HEK293T (cell line): ENCODE results near the gene VANGL2.

Experiments used
- BHLHE40 ChIP-seq: fragments of 450-650 bp; IDR thresholded peaks from 2 replicates; pipeline ENCODE4 v1.6.1; 2016; ENCODE audit warnings: mild to moderate bottlenecking, moderate library complexity, borderline replicate concordance
- FOXM1 ChIP-seq: fragments of 450-650 bp; IDR thresholded peaks from 2 replicates; pipeline ENCODE4 v1.6.1; 2017; ENCODE audit warnings: mild to moderate bottlenecking, borderline replicate concordance
- HDGF ChIP-seq: fragments of 450-650 bp; IDR thresholded peaks from 2 replicates; pipeline ENCODE4 v1.6.1; 2017; ENCODE audit warnings: antibody characterized with exemption, borderline replicate concordance
- L3MBTL2 ChIP-seq: fragments of 450-650 bp; conservative IDR thresholded peaks from 2 replicates; pipeline ENCODE4 v1.6.1; 2016; ENCODE audit warnings: mild to moderate bottlenecking
- NFRKB ChIP-seq: fragments of 450-650 bp; IDR thresholded peaks from 2 replicates; pipeline ENCODE4 v1.6.1; 2016; ENCODE audit warnings: mild to moderate bottlenecking, moderate library complexity
- SP1 ChIP-seq: fragments of 450-650 bp; IDR thresholded peaks from 2 replicates; pipeline ENCODE4 v1.6.1; 2017
- ZNF384 ChIP-seq: fragments of 450-650 bp; IDR thresholded peaks from 2 replicates; pipeline ENCODE4 v1.6.1; 2016
- TF ChIP-seq, protein P1 (sequence below): fragments of 450-650 bp; IDR thresholded peaks from 2 replicates; pipeline ENCODE4 v1.6.1; 2016

DNA sequence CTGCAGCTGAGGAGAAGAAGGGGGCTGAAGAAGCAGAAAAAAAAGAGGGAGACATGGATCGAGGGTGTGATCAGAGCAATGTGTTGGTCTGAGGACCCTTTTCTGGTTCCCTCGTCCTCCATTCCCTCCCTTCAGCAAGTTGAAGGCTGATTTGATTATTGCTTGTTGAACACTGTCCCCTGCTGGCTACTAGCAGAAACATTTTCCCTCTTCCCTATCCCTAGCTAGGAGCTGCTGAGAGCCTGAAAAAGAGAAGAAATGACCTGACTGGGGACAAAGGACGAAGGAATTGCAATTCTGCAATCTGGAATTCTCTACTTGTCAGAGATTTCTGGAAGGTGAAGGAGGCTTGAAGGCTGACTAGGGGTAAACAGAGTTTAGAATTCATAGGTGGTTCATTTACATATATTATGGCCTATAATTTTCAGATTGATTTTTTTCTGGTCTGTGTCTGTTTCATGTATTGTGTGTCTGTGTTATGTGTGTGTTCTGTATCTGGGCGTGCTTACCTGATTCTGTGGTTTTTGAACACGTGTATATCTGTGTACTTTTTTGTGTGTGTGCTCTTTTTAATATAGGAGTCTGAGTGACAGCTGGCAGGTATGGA, 23.7 kb upstream of the VANGL2 start:
- TF ChIP-seq SP1 (no peak), HDGF (no peak), FOXM1 (no peak), BHLHE40 (no peak), ZNF384 (no peak), NFRKB (no peak), L3MBTL2 (peak; percentile 48; the same call in 1 of the 2 replicates)
- TF ChIP-seq, protein P1, sequence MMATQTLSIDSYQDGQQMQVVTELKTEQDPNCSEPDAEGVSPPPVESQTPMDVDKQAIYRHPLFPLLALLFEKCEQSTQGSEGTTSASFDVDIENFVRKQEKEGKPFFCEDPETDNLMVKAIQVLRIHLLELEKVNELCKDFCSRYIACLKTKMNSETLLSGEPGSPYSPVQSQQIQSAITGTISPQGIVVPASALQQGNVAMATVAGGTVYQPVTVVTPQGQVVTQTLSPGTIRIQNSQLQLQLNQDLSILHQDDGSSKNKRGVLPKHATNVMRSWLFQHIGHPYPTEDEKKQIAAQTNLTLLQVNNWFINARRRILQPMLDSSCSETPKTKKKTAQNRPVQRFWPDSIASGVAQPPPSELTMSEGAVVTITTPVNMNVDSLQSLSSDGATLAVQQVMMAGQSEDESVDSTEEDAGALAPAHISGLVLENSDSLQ = 0 out of 2 replicates have a peak, but pooled peaks have one; percentile 16
